Measurements from ENCODE around the gene UBN1.

UBN1 gene

DNA sequence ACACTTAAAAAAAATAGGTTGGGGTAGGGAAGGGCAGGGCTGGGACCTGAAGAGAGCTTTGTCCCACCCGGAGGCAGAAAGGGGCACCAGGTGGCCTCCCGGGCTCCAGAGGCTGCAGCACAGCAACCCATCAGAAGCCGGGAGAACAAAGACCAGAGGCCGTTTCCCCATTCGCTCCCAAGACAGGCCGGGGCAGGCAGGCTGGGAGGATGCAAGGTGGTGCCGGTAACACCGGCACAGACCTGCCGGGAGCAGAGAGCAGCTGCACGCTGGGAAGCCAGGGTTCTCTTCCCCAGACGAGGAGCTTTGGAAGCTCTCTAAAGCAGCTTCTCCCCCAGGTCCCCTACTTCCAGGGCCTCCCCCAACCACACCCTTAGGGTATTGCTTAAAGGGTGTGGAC is 84.1 kb downstream of the UBN1 start:
- no peak for DNase-seq (ENCODE audit: low read depth)

Measured in HS-5 (cell line).